Parathyroid adenoma (tissue), 2 donors: ENCODE measurements around the gene MERTK.

Source experiments
- H2AFZ ChIP-seq: fragments of 300-600 bp; sonication (generic); one replicate; pipeline ENCODE4 v1.7.0; 2017; ENCODE audit warnings: antibody characterized with exemption, mild to moderate bottlenecking
- H3K27ac ChIP-seq: fragments of 300-600 bp; sonication (generic); one replicate; pipeline ENCODE4 v1.7.0; 2017
- H3K27me3 ChIP-seq: fragments of 300-600 bp; sonication (generic); one replicate; pipeline ENCODE4 v1.7.0; 2017; ENCODE audit warnings: low read length; ENCODE audit not compliant: control insufficient read depth, insufficient read depth
- H3K36me3 ChIP-seq: fragments of 300-600 bp; sonication (generic); one replicate; pipeline ENCODE4 v1.7.0; 2017; ENCODE audit warnings: low read length; ENCODE audit not compliant: control insufficient read depth, insufficient read depth
- H3K4me1 ChIP-seq: fragments of 300-600 bp; sonication (generic); one replicate; pipeline ENCODE4 v1.7.0; 2017; ENCODE audit warnings: control low read depth
- H3K4me2 ChIP-seq: fragments of 300-600 bp; sonication (generic); one replicate; pipeline ENCODE4 v1.7.0; 2017; ENCODE audit warnings: low read length
- H3K4me3 ChIP-seq: fragments of 300-600 bp; sonication (generic); one replicate; pipeline ENCODE4 v1.7.0; 2017; ENCODE audit warnings: low read depth, low read length
- H3K79me2 ChIP-seq: fragments of 300-600 bp; sonication (generic); one replicate; pipeline ENCODE4 v1.7.0; 2017; ENCODE audit warnings: control low read depth
- H3K9ac ChIP-seq: fragments of 300-600 bp; sonication (generic); one replicate; pipeline ENCODE4 v1.7.0; 2017; ENCODE audit warnings: mild to moderate bottlenecking
- H3K9me3 ChIP-seq: fragments of 300-600 bp; sonication (generic); one replicate; pipeline ENCODE4 v1.7.0; 2017; ENCODE audit warnings: low read length; ENCODE audit not compliant: control insufficient read depth
- CTCF ChIP-seq: fragments of 300-600 bp; sonication (generic); IDR thresholded peaks from one replicate; pipeline ENCODE4 v1.7.0; 2017; ENCODE audit warnings: antibody characterized with exemption, mild to moderate bottlenecking
- donor health status: primary hyperparathyroidism.

The MERTK gene

GRCh38 chr2:112077814-112078213, 179.4 kb downstream of the MERTK start:
- Histone ChIP-seq H3K4me2 (no peak overlapping the region), H3K27me3 (no peaks in the 10 kb centered on the region), H2AFZ (no peak overlapping the region), H3K27ac (no peak overlapping the region), H3K79me2 (peaks cover 7% of the 10 kb centered on the region), H3K36me3 (no peaks in the 10 kb centered on the region), H3K4me3 (no peak overlapping the region), H3K9me3 (no peaks in the 10 kb centered on the region), H3K4me1 (no peaks in the 10 kb centered on the region), H3K9ac (no peak overlapping the region)
- no peak for TF ChIP-seq CTCF
